GM12891 (cell line): ENCODE data around the gene SEMA3A.

Experiments
- PAX5 ChIP-seq: IDR thresholded peaks from 2 replicates; pipeline ENCODE4 v1.6.1; 2011; ENCODE audit warnings: low read length, moderate library complexity, mild to moderate bottlenecking; ENCODE audit not compliant: insufficient read depth, severe bottlenecking
- POLR2A ChIP-seq: IDR thresholded peaks from 2 replicates; pipeline ENCODE4 v1.6.1; 2011; ENCODE audit warnings: low read depth, low read length, control low read depth
- POLR2AphosphoS5 ChIP-seq: IDR thresholded peaks from 2 replicates; pipeline ENCODE4 v1.6.1; 2011; ENCODE audit warnings: low read depth, low read length, control low read depth
- SPI1 ChIP-seq: IDR thresholded peaks from 2 replicates; pipeline ENCODE4 v1.6.1; 2011; ENCODE audit warnings: low read depth, low read length, control low read depth
- TAF1 ChIP-seq: IDR thresholded peaks from 2 replicates; pipeline ENCODE4 v1.6.1; 2011; ENCODE audit warnings: low read depth, low read length, control low read depth

DNA sequence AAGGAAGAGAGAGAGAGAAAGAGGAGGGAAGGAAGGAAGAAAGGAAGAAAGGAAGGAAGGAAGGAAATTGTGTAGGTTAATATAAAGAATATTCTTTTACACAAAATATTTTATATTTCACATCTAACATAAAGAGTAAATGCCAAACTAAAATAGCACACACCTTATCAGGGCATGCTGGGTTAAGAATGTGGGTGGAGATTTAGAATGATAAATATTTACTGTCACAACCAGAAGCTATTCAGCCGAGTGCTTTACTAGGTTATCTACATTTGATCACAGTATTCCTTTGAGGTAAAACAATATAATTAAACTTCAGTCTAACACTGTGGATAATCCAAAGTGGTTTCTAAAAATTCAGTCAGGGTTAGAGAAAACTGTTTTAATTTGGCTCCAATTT lies 103.3 kb downstream of the SEMA3A start:
- TF ChIP-seq POLR2AphosphoS5 (no peak), POLR2A (no peak), TAF1 (no peak), PAX5 (no peak), SPI1 (no peak)
